Measurements from ENCODE around the gene C1QTNF7. TPM values are rescaled to one million over a fixed set of nuclear protein-coding genes. Genes with fewer than 3 reads are reported as not detected.

Gene C1QTNF7
- total RNA-seq, 2 donors from 2014 or later: not detected

- Mint-ChIP-seq H3K9me3 (peaks cover 0 to 4% of the 10 kb centered on the region in 2 donors), H3K27ac (no peak overlapping the region), H3K36me3 (no peaks in the 10 kb centered on the region)
- no peak for DNase-seq (ENCODE audit: low spot score in 2 of 2)
- ATAC-seq: no peak
These were observed 8.7 kb downstream of the C1QTNF7 start for GRCh38 chr4:15436513-15436912.

- H3K9me3 Mint-ChIP-seq: peaks cover 0 to 5% of the 10 kb centered on the region in 2 donors
- ATAC-seq: peak; percentile 37 to 67
These were observed 11.2 kb downstream of the C1QTNF7 start for GRCh38 chr4:15438939-15439524.

GRCh38 chr4:15443371-15444160, 15.7 kb downstream of the C1QTNF7 start:
- no peak overlapping the region for H3K27ac Mint-ChIP-seq
- DNase-seq (ENCODE audit: low spot score in 2 of 2): no peak
- peaks cover 0 to 12% of the 10 kb centered on the region in 2 donors for H3K36me3 Mint-ChIP-seq

More at GRCh38 chr4:15438939-15439524, 11.2 kb downstream of the C1QTNF7 start:
- no peak for DNase-seq (ENCODE audit: low spot score in 2 of 2)
- Mint-ChIP-seq H3K27ac (no peak overlapping the region), H3K36me3 (peaks cover 0 to 5% of the 10 kb centered on the region in 2 donors)

GRCh38 chr4:15444276-15444675, 16.4 kb downstream of the C1QTNF7 start:
- ATAC-seq (no peak), DNase-seq (ENCODE audit: low spot score in 2 of 2) (no peak)
- H3K36me3 Mint-ChIP-seq: peaks cover 0 to 12% of the 10 kb centered on the region in 2 donors
- peaks cover 0 to 13% of the 10 kb centered on the region in 2 donors for H3K9me3 Mint-ChIP-seq
- no peak overlapping the region for H3K27ac Mint-ChIP-seq

More at GRCh38 chr4:15443371-15444160, 15.7 kb downstream of the C1QTNF7 start:
- ATAC-seq: no peak
- peaks cover 0 to 13% of the 10 kb centered on the region in 2 donors for H3K9me3 Mint-ChIP-seq

- DNase-seq (ENCODE audit: low spot score in 2 of 2) (no peak), ATAC-seq (no peak)
- Mint-ChIP-seq H3K36me3 (peaks cover 0 to 12% of the 10 kb centered on the region in 2 donors), H3K27ac (peak overlapping the region in 1 of 2 donors; percentile 62), H3K9me3 (peaks cover 0 to 13% of the 10 kb centered on the region in 2 donors)
These were observed 17.2 kb downstream of the C1QTNF7 start for GRCh38 chr4:15444879-15445547.

- no peak for ATAC-seq
- no peak for DNase-seq (ENCODE audit: low spot score in 2 of 2)
- Mint-ChIP-seq H3K9me3 (peaks cover 0 to 4% of the 10 kb centered on the region in 2 donors), H3K36me3 (peaks cover 0 to 5% of the 10 kb centered on the region in 2 donors), H3K27ac (no peak overlapping the region)
These were observed 23.5 kb downstream of the C1QTNF7 start for GRCh38 chr4:15451181-15451865.

GRCh38 chr4:15451866-15452765, 24.3 kb downstream of the C1QTNF7 start:
- ATAC-seq (no peak), DNase-seq (ENCODE audit: low spot score in 2 of 2) (no peak)
- H3K9me3 Mint-ChIP-seq: no peaks in the 10 kb centered on the region
- H3K27ac Mint-ChIP-seq: no peak overlapping the region
- no peaks in the 10 kb centered on the region for H3K36me3 Mint-ChIP-seq

- no peaks in the 10 kb centered on the region for H3K9me3 Mint-ChIP-seq
- DNase-seq (ENCODE audit: low spot score in 2 of 2): no peak
- no peaks in the 10 kb centered on the region for H3K36me3 Mint-ChIP-seq
- no peak overlapping the region for H3K27ac Mint-ChIP-seq
- no peak for ATAC-seq
These were observed 27.5 kb downstream of the C1QTNF7 start for GRCh38 chr4:15455290-15455689.

GRCh38 chr4:15457406-15458201, 29.8 kb downstream of the C1QTNF7 start:
- ATAC-seq (peak; percentile 53 to 64), DNase-seq (ENCODE audit: low spot score in 2 of 2) (no peak)
- H3K27ac Mint-ChIP-seq: no peak overlapping the region
- no peaks in the 10 kb centered on the region for H3K9me3 Mint-ChIP-seq
- no peaks in the 10 kb centered on the region for H3K36me3 Mint-ChIP-seq

- ATAC-seq: no peak
- no peak overlapping the region for H3K27ac Mint-ChIP-seq
- H3K36me3 Mint-ChIP-seq: no peaks in the 10 kb centered on the region
- no peak for DNase-seq (ENCODE audit: low spot score in 2 of 2)
- H3K9me3 Mint-ChIP-seq: no peaks in the 10 kb centered on the region
These were observed 30.8 kb downstream of the C1QTNF7 start for GRCh38 chr4:15458616-15459015.

- no peaks in the 10 kb centered on the region for H3K36me3 Mint-ChIP-seq
- ATAC-seq (no peak), DNase-seq (ENCODE audit: low spot score in 2 of 2) (no peak)
- H3K27ac Mint-ChIP-seq: no peak overlapping the region
- H3K9me3 Mint-ChIP-seq: no peaks in the 10 kb centered on the region
These were observed 31.9 kb downstream of the C1QTNF7 start for GRCh38 chr4:15459706-15460105.

GRCh38 chr4:15466596-15466995, 38.8 kb downstream of the C1QTNF7 start:
- Mint-ChIP-seq H3K27ac (no peak overlapping the region), H3K36me3 (no peaks in the 10 kb centered on the region), H3K9me3 (no peaks in the 10 kb centered on the region)
- DNase-seq (ENCODE audit: low spot score in 2 of 2) (no peak), ATAC-seq (no peak)

- Mint-ChIP-seq H3K27ac (no peak within 1 kb of the TSS), H3K9me3 (no peaks in the 10 kb centered on the region), H3K36me3 (no peaks in the 10 kb centered on the region)
- ATAC-seq: no peak
- DNase-seq (ENCODE audit: low spot score in 2 of 2): no peak
These were observed 41.7 kb downstream of the C1QTNF7 start, which contains the start of gene CC2D2A for GRCh38 chr4:15469402-15470127. TSS of gene CC2D2A (plus strand) at chr4:15469882. CDS start at chr4:15475933, 6,051 bp downstream.

- Mint-ChIP-seq H3K27ac (no peak overlapping the region), H3K36me3 (no peaks in the 10 kb centered on the region), H3K9me3 (no peaks in the 10 kb centered on the region)
- DNase-seq (ENCODE audit: low spot score in 2 of 2) (no peak), ATAC-seq (no peak)
These were observed 42.3 kb downstream of the C1QTNF7 start for GRCh38 chr4:15470128-15470475.

GRCh38 chr4:15476396-15476795, 48.6 kb downstream of the C1QTNF7 start:
- H3K36me3 Mint-ChIP-seq: no peaks in the 10 kb centered on the region
- ATAC-seq (no peak), DNase-seq (ENCODE audit: low spot score in 2 of 2) (no peak)
- H3K27ac Mint-ChIP-seq: no peak overlapping the region
- no peaks in the 10 kb centered on the region for H3K9me3 Mint-ChIP-seq

Data from activated naive CD4-positive, alpha-beta T cell treated with anti-CD3 and anti-CD28 coated beads, Interleukin-2, amount 50 U/mL, for 72 hours (primary cell).